HepG2 (cell line): ENCODE data around the gene ZNF687. TPM values are rescaled to one million over a fixed set of nuclear protein-coding genes. Genes with fewer than 3 reads are reported as not detected.

Source experiments
- ATAC-seq: fragments of 200-7000 bp; cut with Tn5 transposase; 3 replicates; pipeline ENCODE4 v1.9.1; 2020; ENCODE audit warnings: mild to moderate bottlenecking, moderate library complexity
- BruUV-seq: library from RNA; stranded (reverse); fragments of 400-500 nt; replicated peaks from 2 replicates; lab custom pipeline; 2021; lab: Mats Ljungman, UMichigan
- CTCF ChIA-PET: fragments of 300-600 bp; formaldehyde crosslinking; extraction: SDS; loops from one replicate; lab custom pipeline; 2021; ENCODE audit warnings: low total read pairs, inconsistent platforms, low intra/inter-chr PET ratio; lab: Yijun Ruan, JAX
- POLR2A ChIA-PET: fragments of 350-600 bp; sonication (Branson Sonifier 250); formaldehyde crosslinking; loops from one replicate; lab custom pipeline; 2020; ENCODE audit warnings: antibody characterized with exemption, inconsistent platforms; lab: Yijun Ruan, JAX
- DNase-seq: peaks from one replicate; pipeline ENCODE4 v3.0.0-alpha.2; 2015; ENCODE audit warnings: low spot score
- FAIRE-seq: peaks from 3 replicates; lab custom pipeline; 2011; peaks lifted over from hg19 to GRCh38; lab: Jason Lieb, UNC
- H2AFZ ChIP-seq: one replicate; pipeline ENCODE4 v1.6.1; 2011; ENCODE audit warnings: low read length, inconsistent platforms
- H3K27ac ChIP-seq: fragments of 300-600 bp; 3 replicates; pipeline ENCODE4 v1.8.0; 2011; ENCODE audit warnings: mixed run types, mild to moderate bottlenecking, mixed read lengths, low read length, inconsistent platforms; ENCODE audit not compliant: insufficient read depth; ENCODE audit errors: extremely low read length
- H3K27me3 ChIP-seq, 2 experiments: fragments of 200-600 bp in 1 of 2; 2 replicates in 1 of 2; 3 replicates in 1 of 2; pipeline versions ENCODE4 v1.6.0 to v1.8.0; 2011; ENCODE audit warnings: low read length in 2 of 2, mild to moderate bottlenecking in 2 of 2, moderate library complexity in 2 of 2, inconsistent platforms in 1 of 2; ENCODE audit not compliant: insufficient read depth in 2 of 2, control insufficient read depth in 1 of 2
- H3K36me3 ChIP-seq, 2 experiments: fragments of 200-600 bp in 1 of 2; replicated peaks in 1 of 2; 2 replicates in 1 of 2; 3 replicates in 1 of 2; pipeline versions ENCODE4 v1.5.1 to v1.8.0; 2011; ENCODE audit warnings: low read length in 2 of 2, inconsistent platforms in 1 of 2; ENCODE audit not compliant: insufficient read depth in 2 of 2, control insufficient read depth in 1 of 2
- H3K4me1 ChIP-seq: 2 replicates; pipeline ENCODE4 v1.5.1; 2012; ENCODE audit warnings: low read length, inconsistent platforms; ENCODE audit not compliant: insufficient read depth
- H3K4me2 ChIP-seq: 2 replicates; pipeline ENCODE4 v1.6.0; 2011; ENCODE audit warnings: low read depth, low read length, inconsistent platforms
- H3K4me3 ChIP-seq, 3 experiments: fragments of 200-600 bp in 1 of 3; sonication (generic), shearing (Covaris generic) in 1 of 3; replicated peaks in 1 of 3; 2 replicates each; pipeline ENCODE4 v1.5.1; 2011 to 2016; ENCODE audit warnings: low read length in 3 of 3, inconsistent platforms in 2 of 3, low read depth in 2 of 3, mild to moderate bottlenecking in 2 of 3, control low read depth in 1 of 3, mixed read lengths in 1 of 3; ENCODE audit not compliant: insufficient read depth in 1 of 3
- H3K79me2 ChIP-seq: one replicate; pipeline ENCODE4 v1.6.1; 2011; ENCODE audit warnings: low read length, inconsistent platforms; ENCODE audit not compliant: insufficient read depth
- H3K9ac ChIP-seq: 2 replicates; pipeline ENCODE4 v1.6.0; 2011; ENCODE audit warnings: mild to moderate bottlenecking, low read depth, low read length, inconsistent platforms; ENCODE audit not compliant: insufficient read depth
- H3K9me3 ChIP-seq: 2 replicates; pipeline ENCODE4 v1.5.1; 2012; ENCODE audit warnings: mild to moderate bottlenecking, low read length
- H4K20me1 ChIP-seq: 2 replicates; pipeline ENCODE4 v1.6.0; 2011; ENCODE audit warnings: inconsistent platforms, mild to moderate bottlenecking, low read length, moderate library complexity; ENCODE audit not compliant: insufficient read depth
- ARNTL ChIP-seq: sonication (generic); formaldehyde crosslinking; IDR thresholded peaks from 2 replicates; pipeline ENCODE4 v1.4.0; 2020; ENCODE audit warnings: mild to moderate bottlenecking, missing genetic modification reagents
- CENPT ChIP-seq: sonication (generic); formaldehyde crosslinking; IDR thresholded peaks from 2 replicates; pipeline ENCODE4 v1.8.0; 2022; ENCODE audit warnings: low read depth, mild to moderate bottlenecking, moderate library complexity, missing genetic modification reagents
- FOSL2 ChIP-seq: sonication (generic); formaldehyde crosslinking; IDR thresholded peaks from 2 replicates; pipeline ENCODE4 v1.4.0; 2020; ENCODE audit warnings: missing genetic modification reagents
- HDAC6 ChIP-seq: fragments of 200-600 bp; sonication (generic); IDR thresholded peaks from 2 replicates; pipeline ENCODE4 v1.7.0; 2017; ENCODE audit warnings: mild to moderate bottlenecking, antibody characterized with exemption, low read length, low read depth
- MZF1 ChIP-seq: sonication (generic); formaldehyde crosslinking; IDR thresholded peaks from 2 replicates; pipeline ENCODE4 v1.8.1; 2023; ENCODE audit warnings: mild to moderate bottlenecking, missing genetic modification reagents, borderline replicate concordance
- YY1 ChIP-seq: IDR thresholded peaks from 2 replicates; pipeline ENCODE4 v1.6.1; 2011; ENCODE audit warnings: low read length, low read depth, moderate library complexity, mild to moderate bottlenecking; ENCODE audit not compliant: insufficient read depth, insufficient replicate concordance
- WGBS: methylation state at CpG from one replicate; pipeline ENCODE4 v1.1.6; 2017; ENCODE audit warnings: low lambda C conversion rate; 5-methylcytosine and 5-hydroxymethylcytosine counted together
- in situ Hi-C: cut with HindIII; loops from 2 replicates; pipeline ENCODE4 v1.10.0; 2017; ENCODE audit warnings: low pct_unique_long_range_greater_than_20kb; ENCODE audit not compliant: extremely low pct_ligation_motif_present
- intact Hi-C: fragments of 100-400 bp; cut with micrococcal nuclease; formaldehyde crosslinking; loops from one replicate; pipeline ENCODE4 v1.10.0; 2022; ENCODE audit not compliant: unreplicated experiment
- polyA plus RNA-seq, 8 experiments: library from polyadenylated mRNA; depleted of rRNA in 3 of 8; stranded (reverse) in 7 of 8; unstranded in 1 of 8; fragments of >200 nt; fragmentation: Illumina TruSeq in 4 of 8; extraction: Trizol in 4 of 8; gene quantifications; 2 replicates each; pipeline versions ENCODE4 v1.2.1 to v1.2.3, GENCODE V29; 2011 to 2016; ENCODE audit warnings: low read depth in 4 of 8, missing spikeins in 1 of 8, mixed read lengths in 1 of 8; ENCODE audit not compliant: insufficient read depth in 1 of 8
- total RNA-seq, 5 experiments: library from RNA; depleted of rRNA; stranded (reverse); fragments of >200 nt; fragmentation: Illumina TruSeq; extraction: Trizol; gene quantifications; 2 replicates each; pipeline ENCODE4 v1.2.3, GENCODE V29; 2016; ENCODE audit warnings: low read depth in 1 of 5
- TF ChIP-seq, protein P1 (sequence below): IDR thresholded peaks from 2 replicates; pipeline ENCODE4 v1.4.0; 2020; ENCODE audit warnings: mild to moderate bottlenecking, missing genetic modification reagents
- TF ChIP-seq, protein P2 (sequence below): sonication (generic); formaldehyde crosslinking; IDR thresholded peaks from 2 replicates; pipeline ENCODE4 v1.5.0; 2020; ENCODE audit warnings: mild to moderate bottlenecking, missing genetic modification reagents, moderate library complexity
- TF ChIP-seq, protein P3 (sequence below): fragments of 450-650 bp; IDR thresholded peaks from 2 replicates; pipeline ENCODE4 v1.6.1; 2017

ZNF687 gene
- total and polyA plus RNA-seq, 2 of the 13 experiments (the other 11 are each of a cell fraction or from before 2014, with no cell fraction given), result 14.1 to 16.5 TPM

DNA sequence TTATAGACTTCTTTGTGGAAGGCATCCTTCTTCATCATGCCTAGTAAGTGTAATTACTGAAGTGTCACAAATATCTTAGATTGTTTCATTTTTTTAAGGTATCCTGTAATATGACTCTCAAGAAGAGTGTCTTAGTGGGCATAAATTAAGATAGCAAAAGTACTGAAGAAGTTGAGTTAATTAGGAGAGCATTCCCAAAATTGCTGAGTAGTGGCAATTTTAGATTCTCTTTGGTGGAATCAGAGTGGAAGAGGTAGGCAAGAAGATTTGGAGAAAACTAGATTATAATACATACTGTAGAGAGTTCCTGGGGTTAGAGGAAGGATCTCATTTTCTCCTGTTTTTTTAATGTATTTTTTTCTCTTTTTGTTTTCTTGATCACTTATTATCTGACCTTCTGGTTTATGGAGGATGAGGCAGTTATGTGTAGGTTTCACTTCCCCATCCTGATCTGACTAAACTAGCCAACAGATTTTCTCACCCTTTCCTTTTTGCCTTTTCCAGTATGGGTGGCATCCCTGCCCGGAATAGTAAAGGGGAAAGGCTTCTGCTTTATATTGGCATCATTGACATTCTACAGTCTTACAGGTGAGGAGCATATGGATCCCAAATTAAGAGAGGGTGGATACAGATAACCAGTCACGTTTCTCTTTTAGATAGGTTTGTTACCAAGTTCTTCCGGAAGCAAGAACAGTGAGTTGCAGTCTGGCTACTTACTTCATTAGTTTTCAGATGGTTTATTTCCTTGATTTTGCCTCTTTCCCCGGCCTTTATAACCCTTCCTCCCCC lies 44.2 kb upstream of the ZNF687 start (continued):
- TF ChIP-seq ARNTL (CRISPR knock-in tag), result no peak
- TF ChIP-seq, protein P1, sequence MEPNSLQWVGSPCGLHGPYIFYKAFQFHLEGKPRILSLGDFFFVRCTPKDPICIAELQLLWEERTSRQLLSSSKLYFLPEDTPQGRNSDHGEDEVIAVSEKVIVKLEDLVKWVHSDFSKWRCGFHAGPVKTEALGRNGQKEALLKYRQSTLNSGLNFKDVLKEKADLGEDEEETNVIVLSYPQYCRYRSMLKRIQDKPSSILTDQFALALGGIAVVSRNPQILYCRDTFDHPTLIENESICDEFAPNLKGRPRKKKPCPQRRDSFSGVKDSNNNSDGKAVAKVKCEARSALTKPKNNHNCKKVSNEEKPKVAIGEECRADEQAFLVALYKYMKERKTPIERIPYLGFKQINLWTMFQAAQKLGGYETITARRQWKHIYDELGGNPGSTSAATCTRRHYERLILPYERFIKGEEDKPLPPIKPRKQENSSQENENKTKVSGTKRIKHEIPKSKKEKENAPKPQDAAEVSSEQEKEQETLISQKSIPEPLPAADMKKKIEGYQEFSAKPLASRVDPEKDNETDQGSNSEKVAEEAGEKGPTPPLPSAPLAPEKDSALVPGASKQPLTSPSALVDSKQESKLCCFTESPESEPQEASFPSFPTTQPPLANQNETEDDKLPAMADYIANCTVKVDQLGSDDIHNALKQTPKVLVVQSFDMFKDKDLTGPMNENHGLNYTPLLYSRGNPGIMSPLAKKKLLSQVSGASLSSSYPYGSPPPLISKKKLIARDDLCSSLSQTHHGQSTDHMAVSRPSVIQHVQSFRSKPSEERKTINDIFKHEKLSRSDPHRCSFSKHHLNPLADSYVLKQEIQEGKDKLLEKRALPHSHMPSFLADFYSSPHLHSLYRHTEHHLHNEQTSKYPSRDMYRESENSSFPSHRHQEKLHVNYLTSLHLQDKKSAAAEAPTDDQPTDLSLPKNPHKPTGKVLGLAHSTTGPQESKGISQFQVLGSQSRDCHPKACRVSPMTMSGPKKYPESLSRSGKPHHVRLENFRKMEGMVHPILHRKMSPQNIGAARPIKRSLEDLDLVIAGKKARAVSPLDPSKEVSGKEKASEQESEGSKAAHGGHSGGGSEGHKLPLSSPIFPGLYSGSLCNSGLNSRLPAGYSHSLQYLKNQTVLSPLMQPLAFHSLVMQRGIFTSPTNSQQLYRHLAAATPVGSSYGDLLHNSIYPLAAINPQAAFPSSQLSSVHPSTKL (CRISPR knock-in tag), result no peak

DNA sequence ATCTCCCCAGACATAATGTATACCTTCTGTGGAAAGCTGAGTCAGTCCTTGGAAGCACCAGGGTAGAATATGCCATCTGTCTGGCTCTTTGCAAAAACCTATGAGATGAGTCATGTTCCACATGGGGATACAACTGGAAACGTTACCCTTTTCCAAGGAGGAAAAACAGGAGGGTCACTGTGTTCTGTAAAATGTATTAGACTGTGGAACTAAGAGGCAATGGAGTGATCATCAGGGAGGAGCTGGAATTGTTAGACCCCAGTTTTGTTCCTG lies 43.7 kb upstream of the ZNF687 start:
- H3K9me3 ChIP-seq, result no peaks in the 10 kb centered on the region
- no peak overlapping the region for H2AFZ ChIP-seq
- peaks cover 37 to 94% of the 10 kb centered on the region in 2 experiments for H3K36me3 ChIP-seq
- H3K4me2 ChIP-seq, result no peak overlapping the region
- no peak overlapping the region for H3K4me3 ChIP-seq
- ATAC-seq, result no peak
- TF ChIP-seq FOSL2, result no peak
- TF ChIP-seq CENPT (CRISPR knock-in tag), result no peak
- TF ChIP-seq YY1, result no peak
- TF ChIP-seq, protein P2, sequence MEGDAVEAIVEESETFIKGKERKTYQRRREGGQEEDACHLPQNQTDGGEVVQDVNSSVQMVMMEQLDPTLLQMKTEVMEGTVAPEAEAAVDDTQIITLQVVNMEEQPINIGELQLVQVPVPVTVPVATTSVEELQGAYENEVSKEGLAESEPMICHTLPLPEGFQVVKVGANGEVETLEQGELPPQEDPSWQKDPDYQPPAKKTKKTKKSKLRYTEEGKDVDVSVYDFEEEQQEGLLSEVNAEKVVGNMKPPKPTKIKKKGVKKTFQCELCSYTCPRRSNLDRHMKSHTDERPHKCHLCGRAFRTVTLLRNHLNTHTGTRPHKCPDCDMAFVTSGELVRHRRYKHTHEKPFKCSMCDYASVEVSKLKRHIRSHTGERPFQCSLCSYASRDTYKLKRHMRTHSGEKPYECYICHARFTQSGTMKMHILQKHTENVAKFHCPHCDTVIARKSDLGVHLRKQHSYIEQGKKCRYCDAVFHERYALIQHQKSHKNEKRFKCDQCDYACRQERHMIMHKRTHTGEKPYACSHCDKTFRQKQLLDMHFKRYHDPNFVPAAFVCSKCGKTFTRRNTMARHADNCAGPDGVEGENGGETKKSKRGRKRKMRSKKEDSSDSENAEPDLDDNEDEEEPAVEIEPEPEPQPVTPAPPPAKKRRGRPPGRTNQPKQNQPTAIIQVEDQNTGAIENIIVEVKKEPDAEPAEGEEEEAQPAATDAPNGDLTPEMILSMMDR (CRISPR knock-in tag), result no peak
- no peak for TF ChIP-seq HDAC6
- TF ChIP-seq MZF1 (CRISPR knock-in tag), result no peak
- TF ChIP-seq, protein P3, sequence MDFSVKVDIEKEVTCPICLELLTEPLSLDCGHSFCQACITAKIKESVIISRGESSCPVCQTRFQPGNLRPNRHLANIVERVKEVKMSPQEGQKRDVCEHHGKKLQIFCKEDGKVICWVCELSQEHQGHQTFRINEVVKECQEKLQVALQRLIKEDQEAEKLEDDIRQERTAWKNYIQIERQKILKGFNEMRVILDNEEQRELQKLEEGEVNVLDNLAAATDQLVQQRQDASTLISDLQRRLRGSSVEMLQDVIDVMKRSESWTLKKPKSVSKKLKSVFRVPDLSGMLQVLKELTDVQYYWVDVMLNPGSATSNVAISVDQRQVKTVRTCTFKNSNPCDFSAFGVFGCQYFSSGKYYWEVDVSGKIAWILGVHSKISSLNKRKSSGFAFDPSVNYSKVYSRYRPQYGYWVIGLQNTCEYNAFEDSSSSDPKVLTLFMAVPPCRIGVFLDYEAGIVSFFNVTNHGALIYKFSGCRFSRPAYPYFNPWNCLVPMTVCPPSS, result no peak
- TF ChIP-seq, all 625 proteins: peak for 0
- DNase-seq (no peak), FAIRE-seq (no peak)
- Histone ChIP-seq H3K27ac (no peak overlapping the region), H3K27me3 (no peaks in the 10 kb centered on the region), H3K9ac (no peak overlapping the region), H3K79me2 (no peaks in the 10 kb centered on the region), H3K4me1 (no peaks in the 10 kb centered on the region), H4K20me1 (no peaks in the 10 kb centered on the region)
- in situ Hi-C loops, result no loop called here
- no TSS peak for BruUV-seq
- intact Hi-C loops, result no loop called here
- POLR2A ChIA-PET, result no interaction called here
- 96% methylated on average over 1 of the region's 1 CpG for WGBS
- CTCF ChIA-PET, result no interaction called here
